AG08395 (cell line): ENCODE measurements around the gene PAPSS1.
A peak's percentile ranks its signal among the peaks of the same experiment; 100 is the strongest.
"Not testable (repeated sequence)": the region's sequence is repeated elsewhere in the genome, so short reads cannot be mapped to it uniquely, and the experiment has no call there.

Source experiments
- DNase-seq: peaks from one replicate; pipeline ENCODE4 v3.0.0; 2012; ENCODE audit warnings: mixed read lengths, low spot score

The PAPSS1 gene

GRCh38 chr4:107719922-107720722 lies at the start of gene PAPSS1:
TSS of gene PAPSS1 (minus strand) at chr4:107720234. CDS start at chr4:107720179, 55 bp downstream.
- DNase-seq: peak; percentile 99

GRCh38 chr4:107760281-107760947 lies 40.4 kb upstream of the PAPSS1 start:
- DNase-seq: peak; percentile 6

- DNase-seq: peak; percentile 37
Observed at GRCh38 chr4:107757864-107758476, 37.9 kb upstream of the PAPSS1 start.

- no peak for DNase-seq
Observed at GRCh38 chr4:107757283-107757682, 37.2 kb upstream of the PAPSS1 start.

GRCh38 chr4:107755841-107756356 lies 35.9 kb upstream of the PAPSS1 start:
- DNase-seq: no peak

- DNase-seq: no peak
Observed at GRCh38 chr4:107751670-107752069, 31.6 kb upstream of the PAPSS1 start.

GRCh38 chr4:107747748-107748486 lies 27.9 kb upstream of the PAPSS1 start:
- DNase-seq: no peak

- no peak for DNase-seq
Observed at GRCh38 chr4:107746161-107746560, 26.1 kb upstream of the PAPSS1 start.

GRCh38 chr4:107744532-107744931 lies 24.5 kb upstream of the PAPSS1 start:
- no peak for DNase-seq

- no peak for DNase-seq
Observed at GRCh38 chr4:107743532-107743931, 23.5 kb upstream of the PAPSS1 start.

- DNase-seq: no peak
Observed at GRCh38 chr4:107742791-107743190, 22.8 kb upstream of the PAPSS1 start.

GRCh38 chr4:107742196-107742595 lies 22.2 kb upstream of the PAPSS1 start:
- DNase-seq: no peak

GRCh38 chr4:107740950-107741701 lies 21.1 kb upstream of the PAPSS1 start:
- peak; percentile 45 for DNase-seq

- no peak for DNase-seq
Observed at GRCh38 chr4:107740381-107740780, 20.3 kb upstream of the PAPSS1 start.

- no peak for DNase-seq
Observed at GRCh38 chr4:107737450-107737849, 17.4 kb upstream of the PAPSS1 start.

GRCh38 chr4:107736924-107737448 lies 17.0 kb upstream of the PAPSS1 start:
- DNase-seq: peak; percentile 63

GRCh38 chr4:107736037-107736436 lies 16.0 kb upstream of the PAPSS1 start:
- no peak for DNase-seq

GRCh38 chr4:107734120-107734519 lies 14.1 kb upstream of the PAPSS1 start:
- peak; percentile 32 for DNase-seq

GRCh38 chr4:107733431-107733925 lies 13.4 kb upstream of the PAPSS1 start:
- no peak for DNase-seq

GRCh38 chr4:107729050-107729449 lies 9.0 kb upstream of the PAPSS1 start:
- not testable (repeated sequence) for DNase-seq
